ENCODE measurements around the gene CNTRL. TPM values are rescaled to one million over a fixed set of nuclear protein-coding genes. Genes with fewer than 3 reads are reported as not detected.
A peak's percentile ranks its signal among the peaks of the same experiment; 100 is the strongest.

The CNTRL gene
- total and polyA plus RNA-seq, 2 experiments from 2014 or later = 3.4 to 7.9 TPM

DNA sequence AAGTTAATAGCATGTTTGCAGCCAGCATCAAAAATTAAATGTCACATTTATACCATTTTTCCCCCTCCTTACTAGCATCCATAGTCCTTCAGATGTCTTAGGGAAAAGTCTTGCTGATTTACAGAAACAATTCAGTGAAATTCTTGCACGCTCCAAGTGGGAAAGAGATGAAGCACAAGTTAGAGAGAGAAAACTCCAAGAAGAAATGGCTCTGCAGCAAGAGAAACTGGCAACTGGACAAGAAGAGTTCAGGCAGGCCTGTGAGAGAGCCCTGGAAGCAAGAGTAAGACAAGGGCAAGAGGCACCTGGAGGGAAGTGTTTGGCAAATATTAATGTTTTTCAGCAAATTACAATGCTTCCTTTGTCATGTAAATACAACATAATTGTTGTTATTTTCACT is 66.6 kb downstream of the CNTRL start:
- H3K4me2 ChIP-seq = no peak overlapping the region
- no peaks in the 10 kb centered on the region for H3K9me2 ChIP-seq (replicated peaks; ENCODE audit: insufficient read depth)
- H3K4me3 ChIP-seq = no peak overlapping the region
- no peak overlapping the region for H2AFZ ChIP-seq
- no peak for TF ChIP-seq EZH2phosphoT487 (IDR thresholded peaks at IDR 0.05; ENCODE audit: low read depth, severe bottlenecking, unreplicated experiment)
- no peak overlapping the region for H3K27ac ChIP-seq
- WGBS (ENCODE audit: low lambda C conversion rate, missing lambda C conversion rate) = 86% methylated on average over 1 of the region's 1 CpG
- H3K4me1 ChIP-seq (ENCODE audit: insufficient read depth) = no peaks in the 10 kb centered on the region
- H3K36me3 ChIP-seq (replicated peaks; ENCODE audit: insufficient read depth, low read depth) = no peaks in the 10 kb centered on the region
- H3K27me3 ChIP-seq = no peaks in the 10 kb centered on the region
- H4K20me1 ChIP-seq (ENCODE audit: insufficient read depth, poor library complexity, severe bottlenecking) = no peaks in the 10 kb centered on the region
- H3K79me2 ChIP-seq = no peaks in the 10 kb centered on the region
- no peaks in the 10 kb centered on the region for H3K9me3 ChIP-seq (ENCODE audit: low read depth)
- DNase-seq (ENCODE audit: low spot score) = no peak

DNA sequence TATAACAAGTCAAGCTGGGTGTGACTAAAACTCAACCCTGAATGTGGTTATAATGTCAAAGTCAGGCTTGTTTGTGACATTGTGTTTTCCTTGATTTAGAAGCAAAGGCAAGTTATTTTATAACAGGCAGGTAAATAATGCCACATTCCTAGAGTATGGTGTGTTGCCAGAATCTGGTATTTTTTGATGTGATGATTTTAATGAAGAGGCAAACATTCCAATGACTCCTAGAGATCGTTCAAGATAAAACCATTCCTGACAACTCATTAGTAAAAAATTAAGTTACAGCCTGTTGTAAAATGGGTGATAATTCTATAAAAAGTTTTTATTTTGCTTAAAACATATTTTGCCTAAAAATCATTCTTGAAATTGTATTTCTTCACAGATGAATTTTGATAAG is 67.0 kb downstream of the CNTRL start:
- no peaks in the 10 kb centered on the region for H4K20me1 ChIP-seq (ENCODE audit: insufficient read depth, poor library complexity, severe bottlenecking)
- 58% methylated on average over 1 of the region's 1 CpG for WGBS (ENCODE audit: low lambda C conversion rate, missing lambda C conversion rate)
- H3K9me2 ChIP-seq (replicated peaks; ENCODE audit: insufficient read depth) = no peaks in the 10 kb centered on the region
- no peak overlapping the region for H3K4me2 ChIP-seq
- H3K27ac ChIP-seq = peak overlapping the region; percentile 35
- H2AFZ ChIP-seq = no peak overlapping the region
- H3K9me3 ChIP-seq (ENCODE audit: low read depth) = no peaks in the 10 kb centered on the region
- no peaks in the 10 kb centered on the region for H3K36me3 ChIP-seq (replicated peaks; ENCODE audit: insufficient read depth, low read depth)
- H3K79me2 ChIP-seq = no peaks in the 10 kb centered on the region
- no peaks in the 10 kb centered on the region for H3K27me3 ChIP-seq
- H3K4me1 ChIP-seq (ENCODE audit: insufficient read depth) = no peaks in the 10 kb centered on the region
- TF ChIP-seq EZH2 (IDR thresholded peaks at IDR 0.05; ENCODE audit: borderline replicate concordance) (no peak), EZH2phosphoT487 (IDR thresholded peaks at IDR 0.05; ENCODE audit: low read depth, severe bottlenecking, unreplicated experiment) (no peak)
- TF ChIP-seq, protein P1, sequence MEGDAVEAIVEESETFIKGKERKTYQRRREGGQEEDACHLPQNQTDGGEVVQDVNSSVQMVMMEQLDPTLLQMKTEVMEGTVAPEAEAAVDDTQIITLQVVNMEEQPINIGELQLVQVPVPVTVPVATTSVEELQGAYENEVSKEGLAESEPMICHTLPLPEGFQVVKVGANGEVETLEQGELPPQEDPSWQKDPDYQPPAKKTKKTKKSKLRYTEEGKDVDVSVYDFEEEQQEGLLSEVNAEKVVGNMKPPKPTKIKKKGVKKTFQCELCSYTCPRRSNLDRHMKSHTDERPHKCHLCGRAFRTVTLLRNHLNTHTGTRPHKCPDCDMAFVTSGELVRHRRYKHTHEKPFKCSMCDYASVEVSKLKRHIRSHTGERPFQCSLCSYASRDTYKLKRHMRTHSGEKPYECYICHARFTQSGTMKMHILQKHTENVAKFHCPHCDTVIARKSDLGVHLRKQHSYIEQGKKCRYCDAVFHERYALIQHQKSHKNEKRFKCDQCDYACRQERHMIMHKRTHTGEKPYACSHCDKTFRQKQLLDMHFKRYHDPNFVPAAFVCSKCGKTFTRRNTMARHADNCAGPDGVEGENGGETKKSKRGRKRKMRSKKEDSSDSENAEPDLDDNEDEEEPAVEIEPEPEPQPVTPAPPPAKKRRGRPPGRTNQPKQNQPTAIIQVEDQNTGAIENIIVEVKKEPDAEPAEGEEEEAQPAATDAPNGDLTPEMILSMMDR (IDR thresholded peaks at IDR 0.05; ENCODE audit: poor library complexity) = no peak
- H3K4me3 ChIP-seq = no peak overlapping the region
- DNase-seq (ENCODE audit: low spot score) = no peak

DNA sequence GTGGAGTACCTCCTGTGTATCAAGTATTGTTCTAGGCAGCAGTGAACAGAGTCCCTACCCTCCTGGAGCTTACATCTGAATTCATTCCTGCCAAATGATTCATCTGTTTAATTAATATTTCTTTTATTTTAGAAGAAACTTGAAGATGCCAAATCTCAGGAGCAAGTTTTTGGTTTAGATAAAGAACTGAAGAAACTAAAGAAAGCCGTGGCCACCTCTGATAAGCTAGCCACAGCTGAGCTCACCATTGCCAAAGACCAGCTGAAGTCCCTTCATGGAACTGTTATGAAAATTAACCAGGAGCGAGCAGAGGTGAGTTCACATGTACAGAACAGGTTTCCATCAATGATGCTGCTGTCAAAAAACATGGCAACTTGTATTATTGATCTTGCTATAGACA is 69.0 kb downstream of the CNTRL start:
- DNase-seq (ENCODE audit: low spot score) = no peak
- Histone ChIP-seq H2AFZ (no peak overlapping the region), H3K27ac (no peak overlapping the region), H3K9me3 (ENCODE audit: low read depth) (no peaks in the 10 kb centered on the region), H3K27me3 (no peaks in the 10 kb centered on the region), H3K4me3 (no peak overlapping the region), H3K36me3 (replicated peaks; ENCODE audit: insufficient read depth, low read depth) (no peaks in the 10 kb centered on the region), H3K4me1 (ENCODE audit: insufficient read depth) (no peaks in the 10 kb centered on the region), H3K4me2 (no peak overlapping the region), H3K79me2 (no peaks in the 10 kb centered on the region), H4K20me1 (ENCODE audit: insufficient read depth, poor library complexity, severe bottlenecking) (no peaks in the 10 kb centered on the region), H3K9me2 (replicated peaks; ENCODE audit: insufficient read depth) (no peaks in the 10 kb centered on the region)
- TF ChIP-seq EZH2 (IDR thresholded peaks at IDR 0.05; ENCODE audit: borderline replicate concordance) = no peak
- TF ChIP-seq EZH2phosphoT487 (IDR thresholded peaks at IDR 0.05; ENCODE audit: low read depth, severe bottlenecking, unreplicated experiment) = no peak
- TF ChIP-seq, protein P1 (IDR thresholded peaks at IDR 0.05; ENCODE audit: poor library complexity) = no peak
- 100% methylated on average over 2 of the region's 2 CpGs for WGBS (ENCODE audit: low lambda C conversion rate, missing lambda C conversion rate)

DNA sequence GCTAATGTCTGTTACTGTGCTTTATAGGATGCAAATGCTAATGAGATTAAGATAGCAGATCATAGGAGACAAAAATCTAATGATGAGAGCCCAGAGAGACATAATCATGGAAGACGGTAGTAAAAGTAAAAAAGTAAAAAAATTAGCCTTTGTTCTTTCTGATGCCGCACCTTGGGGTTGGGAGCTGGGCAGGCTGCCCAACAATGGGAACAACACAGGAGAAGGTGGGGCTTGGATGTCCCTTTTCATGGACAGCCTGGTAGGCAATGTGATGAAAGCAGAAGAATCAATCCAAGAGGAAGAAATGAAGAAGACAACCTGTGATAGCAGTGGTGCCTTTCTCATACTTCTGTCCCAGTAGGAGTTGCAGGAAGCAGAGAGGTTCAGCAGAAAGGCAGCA is 69.7 kb downstream of the CNTRL start:
- Histone ChIP-seq H3K9me3 (ENCODE audit: low read depth) (no peaks in the 10 kb centered on the region), H3K9me2 (replicated peaks; ENCODE audit: insufficient read depth) (no peaks in the 10 kb centered on the region), H3K27me3 (no peaks in the 10 kb centered on the region), H3K4me2 (no peak overlapping the region), H4K20me1 (ENCODE audit: insufficient read depth, poor library complexity, severe bottlenecking) (no peaks in the 10 kb centered on the region), H3K4me1 (ENCODE audit: insufficient read depth) (no peaks in the 10 kb centered on the region), H3K36me3 (replicated peaks; ENCODE audit: insufficient read depth, low read depth) (no peaks in the 10 kb centered on the region), H3K27ac (no peak overlapping the region), H3K79me2 (no peaks in the 10 kb centered on the region), H3K4me3 (no peak overlapping the region), H2AFZ (no peak overlapping the region)
- TF ChIP-seq EZH2phosphoT487 (IDR thresholded peaks at IDR 0.05; ENCODE audit: low read depth, severe bottlenecking, unreplicated experiment) (no peak), EZH2 (IDR thresholded peaks at IDR 0.05; ENCODE audit: borderline replicate concordance) (no peak)
- TF ChIP-seq, protein P1 (IDR thresholded peaks at IDR 0.05; ENCODE audit: poor library complexity) = no peak
- DNase-seq (ENCODE audit: low spot score) = no peak
- 94% methylated on average over 2 of the region's 2 CpGs for WGBS (ENCODE audit: low lambda C conversion rate, missing lambda C conversion rate)

All from hepatocyte (in vitro differentiated cells).